Cerebellar nuclear complex (tissue), 1 donor: ENCODE results near the gene LRRC59.
"Not testable (repeated sequence)": the region's sequence is repeated elsewhere in the genome, so short reads cannot be mapped to it uniquely, and the experiment has no call there.

Experiments
- DNase-seq, 2 experiments: peaks; one replicate each; lab custom pipeline; 2025; lab: John Stamatoyannopoulos, UW

The LRRC59 gene

DNA sequence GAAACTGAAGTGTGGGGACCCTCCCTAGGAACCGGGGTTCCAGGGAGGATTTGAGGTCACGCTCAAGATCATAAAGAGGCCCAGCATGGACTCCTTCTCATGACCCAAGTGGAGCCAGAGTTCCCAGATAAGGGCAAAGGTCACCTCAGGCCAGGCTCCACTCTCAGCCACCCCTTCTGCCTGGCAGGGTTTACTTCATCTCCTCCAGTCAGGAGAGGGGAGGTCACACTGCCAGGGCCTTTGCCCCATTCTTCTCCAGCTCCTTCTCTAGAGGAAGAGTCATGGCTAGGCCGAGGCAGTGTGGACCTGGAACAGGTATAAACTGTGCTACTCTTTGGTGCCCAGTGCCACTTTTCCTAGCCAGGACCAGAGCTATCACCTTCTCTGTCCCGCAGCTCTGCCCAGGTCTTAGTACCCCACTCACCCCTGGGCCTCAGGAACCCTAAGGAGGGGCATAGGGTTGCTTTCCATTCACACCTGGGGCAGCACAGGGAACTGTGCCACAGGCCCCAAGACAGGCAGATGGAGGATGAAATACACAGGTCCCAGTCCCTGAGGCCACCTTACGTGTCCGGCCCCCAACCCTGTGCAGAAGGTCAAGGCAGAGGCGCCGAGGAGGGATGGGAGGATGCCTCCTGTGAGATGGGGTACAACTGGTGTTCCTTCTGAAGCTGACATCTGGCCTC is 27.8 kb upstream of the LRRC59 start:
- DNase-seq: no peak

DNA sequence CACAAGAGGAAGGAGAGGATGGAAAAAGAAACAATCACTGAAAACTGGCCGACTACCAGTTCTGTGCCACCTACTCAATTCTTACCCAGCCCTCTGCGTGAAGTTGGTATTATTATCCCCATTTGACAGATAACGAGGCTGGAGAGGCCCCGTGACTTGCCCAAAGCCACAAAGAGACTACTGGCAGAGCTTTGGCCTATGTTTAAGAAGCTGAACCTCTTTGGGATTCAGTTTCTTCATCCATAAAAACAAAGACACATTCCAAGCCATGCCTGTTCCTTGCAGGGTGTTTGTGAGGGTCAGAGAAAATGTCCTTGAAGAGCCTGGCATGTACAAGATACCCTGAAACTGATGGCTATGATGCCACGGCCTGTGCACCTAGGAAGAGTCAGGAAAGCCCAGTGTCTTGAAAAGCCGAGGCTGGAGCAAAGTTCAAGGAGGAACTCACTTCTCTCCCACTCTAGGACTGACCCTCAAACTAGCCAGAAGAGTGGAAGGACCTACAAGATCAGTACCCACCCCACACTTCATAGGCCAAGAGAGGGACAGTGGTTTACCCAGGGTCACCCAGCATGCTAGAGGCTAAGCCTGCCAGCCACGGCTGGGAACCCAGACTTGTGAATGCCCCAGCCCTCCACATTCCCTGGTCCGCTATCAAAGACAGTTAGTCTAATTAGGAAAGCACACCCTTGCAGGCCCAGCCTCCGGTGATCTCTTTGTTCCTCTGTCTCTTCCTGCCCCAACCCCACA is 27.1 kb upstream of the LRRC59 start:
- DNase-seq: no peak

DNA sequence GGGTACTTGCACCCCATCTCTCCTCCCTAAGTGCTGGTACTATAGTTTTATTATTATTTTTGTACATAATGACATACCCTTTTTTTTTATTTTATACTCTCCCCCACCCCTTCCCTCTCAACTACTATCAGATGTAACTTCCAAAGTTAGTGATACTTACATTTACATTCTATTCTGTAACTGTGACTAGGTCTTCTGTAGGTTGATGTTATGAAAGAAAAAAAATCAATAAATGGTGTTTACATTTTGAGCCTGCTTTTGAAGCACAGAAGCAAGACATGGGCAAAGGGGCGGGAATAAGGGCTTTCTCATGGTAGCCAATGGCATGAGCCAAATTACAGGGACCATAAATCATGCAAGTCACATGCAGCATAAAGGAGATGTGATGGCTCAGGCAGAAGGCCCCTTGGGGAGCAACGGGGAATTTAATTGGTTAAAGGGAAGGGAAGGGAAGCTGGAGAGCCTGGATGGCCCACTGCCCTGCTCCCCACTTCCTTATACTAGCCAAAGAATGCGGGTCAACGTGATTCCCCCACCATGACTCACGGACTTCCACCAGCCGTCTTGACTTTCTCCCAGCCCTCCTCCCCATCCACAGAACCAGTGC is 26.3 kb upstream of the LRRC59 start:
- no peak for DNase-seq

DNA sequence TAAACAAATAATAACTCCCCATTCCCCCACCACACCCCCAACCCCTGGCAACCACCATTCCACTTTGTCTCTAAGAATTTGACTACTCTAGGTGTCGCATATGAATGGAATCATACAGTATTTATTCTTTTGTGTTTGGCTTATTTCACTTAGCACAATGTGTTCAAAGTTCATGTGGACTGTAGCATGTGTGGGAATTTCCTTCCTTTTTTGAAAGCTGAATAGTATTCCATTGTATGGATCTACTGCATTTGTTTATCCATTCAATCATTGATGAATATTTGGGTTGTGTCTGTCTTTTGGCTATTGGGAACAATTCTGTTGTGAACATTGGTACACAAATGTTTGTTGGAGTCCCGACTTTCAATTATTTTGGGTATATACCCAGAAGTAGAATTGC is 25.4 kb upstream of the LRRC59 start:
- DNase-seq: no peak

DNA sequence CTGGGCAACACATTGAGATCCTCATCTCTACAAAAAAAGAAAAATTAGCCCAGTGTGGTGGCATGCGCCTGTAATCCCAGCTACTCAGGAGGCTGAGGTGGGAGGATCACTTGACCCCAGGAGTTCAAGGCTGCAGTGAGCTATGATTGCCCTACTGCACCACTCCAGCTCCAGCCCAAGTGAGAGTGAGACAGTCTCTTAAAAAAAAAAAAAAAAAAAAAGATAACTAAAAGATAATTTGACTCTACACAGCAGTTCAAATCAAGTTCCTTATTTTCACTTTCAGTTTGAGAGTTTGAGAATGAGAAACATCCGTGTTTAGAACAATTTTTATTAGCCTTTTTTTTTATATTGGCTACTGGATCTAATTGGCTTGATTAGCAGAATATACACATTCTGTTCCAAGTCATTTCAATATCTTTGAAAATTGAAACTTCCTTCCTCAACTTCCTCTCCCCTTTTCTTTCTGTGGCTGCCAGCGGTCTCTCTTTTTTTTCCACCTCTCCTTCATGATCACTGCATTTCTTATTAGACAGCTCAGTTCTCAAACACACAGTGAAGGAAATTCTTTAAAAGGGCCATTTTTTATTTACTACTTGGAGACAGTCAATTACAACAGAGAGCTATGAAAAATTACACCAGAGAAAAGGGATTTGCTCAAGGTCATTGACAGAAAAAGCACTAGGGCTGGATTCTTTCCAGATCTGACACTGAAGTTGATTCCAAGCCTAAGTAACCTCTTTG is 24.2 kb upstream of the LRRC59 start:
- no peak for DNase-seq

DNA sequence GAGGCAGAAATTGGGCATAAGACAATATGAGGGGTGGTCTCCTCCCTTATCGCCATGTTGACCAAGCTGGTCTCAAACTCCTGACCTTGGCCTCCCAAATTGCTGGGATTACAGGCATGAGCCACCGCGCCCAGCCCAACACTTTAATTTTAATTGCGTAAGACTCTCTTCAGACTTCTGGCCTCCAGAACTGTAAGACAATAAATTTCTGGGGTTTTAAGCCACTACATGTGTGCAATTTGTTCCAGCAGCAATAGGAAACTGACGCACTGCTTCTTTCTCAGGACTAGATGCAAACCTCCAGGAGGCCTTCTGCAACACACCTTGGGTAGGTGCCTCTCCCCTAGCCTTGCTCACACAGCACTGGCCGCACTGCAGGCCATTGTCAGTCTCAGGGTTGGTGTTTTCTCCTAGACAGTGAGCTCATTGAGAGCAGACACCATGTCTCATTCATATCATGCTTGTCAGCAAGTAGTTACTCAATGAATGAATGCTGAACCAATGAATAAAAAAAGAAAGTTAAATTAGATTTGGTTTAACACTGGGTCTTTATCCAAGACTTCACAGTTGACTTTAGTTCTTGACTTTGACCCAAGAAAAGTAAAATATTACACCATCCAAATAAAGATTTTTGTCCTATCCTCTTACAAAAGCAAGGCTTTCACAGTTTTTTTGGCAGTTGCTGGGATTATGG is 23.2 kb upstream of the LRRC59 start:
- DNase-seq: no peak

DNA sequence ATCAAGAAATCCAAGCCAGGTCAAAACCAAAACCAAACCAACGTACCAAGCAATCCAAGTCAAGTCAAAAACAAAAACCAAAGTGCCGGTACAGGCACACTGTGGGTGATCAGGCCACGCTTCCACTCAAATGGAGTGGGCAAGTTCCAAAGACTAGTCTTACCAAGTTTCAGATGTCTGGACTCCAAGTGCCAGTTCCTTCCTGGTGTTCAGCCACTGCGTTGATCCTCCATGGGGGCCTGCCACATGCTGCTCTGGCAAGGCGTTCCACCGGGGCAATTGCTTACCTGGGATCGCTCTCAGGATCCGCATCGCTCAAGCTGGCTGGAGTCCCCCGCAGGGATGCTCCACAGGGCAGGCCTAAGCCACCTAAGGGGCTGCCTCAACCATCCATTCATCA is 22.3 kb upstream of the LRRC59 start:
- DNase-seq: not testable (repeated sequence)

DNA sequence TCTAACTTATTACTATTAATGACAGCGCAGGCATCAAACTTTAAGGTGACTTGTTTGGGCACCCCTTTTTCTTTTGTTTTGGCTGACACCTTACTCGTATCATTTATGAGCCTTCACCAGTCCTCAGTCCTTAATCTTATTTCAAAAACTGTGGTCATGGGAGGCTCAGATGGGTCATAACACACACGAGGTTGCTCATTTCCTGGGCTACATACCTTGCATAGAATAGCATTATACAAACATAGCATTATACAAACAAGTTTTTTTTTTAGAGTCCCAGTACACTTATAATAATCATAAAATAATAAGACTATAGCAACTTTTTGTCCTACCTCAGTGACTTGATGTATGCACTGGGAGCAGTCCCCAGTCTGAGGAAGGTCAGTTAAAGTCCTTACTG is 17.5 kb upstream of the LRRC59 start:
- DNase-seq: no peak

DNA sequence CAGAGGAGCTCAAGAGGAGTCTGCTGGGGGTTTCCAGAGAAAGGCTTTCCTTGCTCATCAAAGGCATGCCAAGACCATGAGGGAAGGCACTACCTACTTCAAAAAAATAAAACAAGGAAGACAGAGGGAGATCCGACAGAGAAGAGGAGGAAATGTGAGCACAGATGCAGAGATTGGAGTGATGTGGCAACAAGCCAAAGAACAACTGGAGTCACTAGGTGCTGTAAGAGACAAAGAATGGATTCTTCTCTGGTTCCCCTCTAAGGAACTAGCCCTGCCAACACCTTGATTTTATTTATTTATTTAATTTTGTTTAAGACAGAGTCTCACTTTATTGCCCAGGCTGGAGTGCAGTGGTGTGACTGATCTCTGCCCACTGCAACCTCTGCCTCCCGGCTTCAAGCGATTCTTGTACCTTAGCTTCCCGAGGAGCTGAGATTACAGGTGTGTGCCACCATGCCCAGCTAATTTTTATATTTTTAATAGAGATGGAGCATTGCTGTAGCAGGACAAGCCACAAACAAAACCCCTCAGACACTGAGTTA is 14.9 kb upstream of the LRRC59 start:
- DNase-seq: no peak

DNA sequence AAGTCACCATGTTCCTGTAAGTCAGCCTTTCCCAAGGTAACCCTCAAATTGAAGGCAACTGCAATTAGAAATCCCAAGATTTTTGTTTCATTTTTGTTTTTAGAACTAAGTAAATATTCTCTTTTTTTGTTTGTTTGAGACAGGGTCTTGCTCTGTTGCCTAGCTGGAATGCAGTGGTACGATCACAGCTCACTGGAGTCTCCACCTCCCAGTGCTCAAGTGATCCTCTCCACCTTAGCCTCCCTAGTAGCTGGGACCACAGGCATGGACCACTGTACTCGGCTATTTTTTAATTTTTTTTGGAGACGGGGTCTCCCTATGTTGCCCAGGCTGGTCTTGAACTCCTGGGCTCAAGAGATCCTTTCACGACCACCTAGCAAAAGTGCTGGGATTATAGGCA is 10.6 kb upstream of the LRRC59 start:
- DNase-seq: no peak

DNA sequence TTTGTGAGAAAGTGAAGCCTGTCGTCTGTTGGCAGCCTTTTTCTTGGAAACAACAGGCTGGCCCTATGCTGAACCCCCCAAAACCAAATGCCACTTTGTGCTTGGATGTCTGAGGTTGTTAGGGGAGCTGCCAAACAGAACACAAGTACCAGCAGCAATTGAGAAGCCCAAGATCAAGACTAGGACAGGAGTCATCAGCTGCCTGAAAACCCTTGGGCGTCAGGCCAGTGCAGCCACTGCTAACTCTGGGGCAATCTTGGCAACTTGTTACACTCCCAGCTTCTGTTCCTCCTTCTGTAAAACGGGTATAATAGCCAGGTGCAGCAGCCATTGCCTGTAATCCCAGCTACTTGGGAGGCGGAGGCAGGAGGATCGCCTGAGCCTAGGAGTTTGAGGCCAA is 9.3 kb upstream of the LRRC59 start:
- DNase-seq: no peak

DNA sequence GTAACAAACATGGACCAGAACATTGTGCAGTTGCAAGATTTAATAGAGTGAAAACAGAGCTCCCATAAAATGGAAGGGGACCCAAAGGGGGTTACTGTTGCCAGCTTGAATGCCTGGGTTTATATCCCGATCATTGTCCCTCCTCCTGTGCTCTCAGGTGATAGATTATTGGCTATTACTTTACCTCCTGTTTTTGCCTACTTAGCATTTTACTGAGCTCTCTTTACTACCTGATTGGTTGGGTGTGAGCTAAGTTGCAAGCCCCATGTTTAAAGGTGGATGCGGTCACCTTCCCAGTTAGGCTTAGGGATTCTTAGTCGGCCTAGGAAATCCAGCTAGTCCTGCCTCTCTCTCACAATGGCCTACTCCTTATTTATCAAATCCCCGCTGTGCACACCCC is 8.0 kb upstream of the LRRC59 start:
- not testable (repeated sequence) for DNase-seq

DNA sequence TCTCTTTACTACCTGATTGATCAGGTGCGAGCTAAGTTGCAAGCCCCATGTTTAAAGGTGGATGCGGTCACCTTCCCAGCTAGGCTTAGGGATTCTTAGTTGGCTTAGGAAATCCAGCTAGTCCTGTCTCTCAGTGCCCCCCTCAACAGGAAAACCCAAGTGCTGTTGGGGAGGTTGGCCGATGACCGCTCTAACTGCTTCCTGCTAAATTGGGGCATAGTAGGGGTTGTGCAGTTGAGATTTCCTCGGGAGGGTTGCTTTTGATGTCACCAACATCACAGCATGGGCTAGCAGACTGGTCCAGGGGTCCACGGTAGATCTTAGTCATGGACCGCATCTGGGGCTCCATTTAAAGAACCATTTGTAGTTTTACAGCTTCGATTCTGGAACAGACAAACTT is 2.3 kb upstream of the LRRC59 start:
- DNase-seq: not testable (repeated sequence)

DNA sequence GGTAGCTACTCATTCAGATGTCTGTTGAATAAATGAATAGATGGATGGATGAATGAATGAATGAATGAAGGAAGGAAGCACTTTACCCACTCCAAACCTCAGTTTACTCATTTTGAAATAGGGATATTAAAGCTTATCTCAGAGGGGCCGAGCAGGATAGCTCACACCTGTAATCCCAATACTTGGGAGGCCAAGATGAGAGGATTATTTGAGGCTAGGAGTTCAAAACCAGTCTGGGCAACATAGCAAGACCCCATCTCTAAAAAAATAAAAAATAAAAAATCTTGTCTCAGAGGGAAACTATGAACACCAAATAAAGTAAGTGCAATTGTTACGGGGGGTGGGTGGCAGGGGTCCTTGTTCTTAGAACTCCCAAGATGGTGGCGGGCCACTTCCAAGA is 1.3 kb upstream of the LRRC59 start:
- DNase-seq: not testable (repeated sequence)

DNA sequence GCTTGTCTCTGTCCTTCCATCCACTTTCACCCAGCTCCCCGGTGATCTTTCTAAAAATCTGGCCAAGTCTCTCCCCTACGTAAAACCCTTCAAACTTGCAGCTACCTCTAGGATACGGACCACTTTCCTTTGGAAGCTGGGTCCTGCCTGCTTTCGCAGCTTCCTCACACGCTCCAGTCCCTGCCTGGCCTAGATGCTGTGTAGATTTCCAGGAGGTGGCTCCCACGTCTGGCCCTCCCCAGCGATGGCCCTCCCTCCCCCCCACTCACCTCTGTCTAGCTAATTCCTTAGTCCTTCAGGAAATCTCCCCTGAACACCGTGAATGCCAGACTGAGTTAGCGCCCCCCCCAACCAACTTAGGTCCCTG is 579 bp upstream of the LRRC59 start:
- DNase-seq: no peak

DNA sequence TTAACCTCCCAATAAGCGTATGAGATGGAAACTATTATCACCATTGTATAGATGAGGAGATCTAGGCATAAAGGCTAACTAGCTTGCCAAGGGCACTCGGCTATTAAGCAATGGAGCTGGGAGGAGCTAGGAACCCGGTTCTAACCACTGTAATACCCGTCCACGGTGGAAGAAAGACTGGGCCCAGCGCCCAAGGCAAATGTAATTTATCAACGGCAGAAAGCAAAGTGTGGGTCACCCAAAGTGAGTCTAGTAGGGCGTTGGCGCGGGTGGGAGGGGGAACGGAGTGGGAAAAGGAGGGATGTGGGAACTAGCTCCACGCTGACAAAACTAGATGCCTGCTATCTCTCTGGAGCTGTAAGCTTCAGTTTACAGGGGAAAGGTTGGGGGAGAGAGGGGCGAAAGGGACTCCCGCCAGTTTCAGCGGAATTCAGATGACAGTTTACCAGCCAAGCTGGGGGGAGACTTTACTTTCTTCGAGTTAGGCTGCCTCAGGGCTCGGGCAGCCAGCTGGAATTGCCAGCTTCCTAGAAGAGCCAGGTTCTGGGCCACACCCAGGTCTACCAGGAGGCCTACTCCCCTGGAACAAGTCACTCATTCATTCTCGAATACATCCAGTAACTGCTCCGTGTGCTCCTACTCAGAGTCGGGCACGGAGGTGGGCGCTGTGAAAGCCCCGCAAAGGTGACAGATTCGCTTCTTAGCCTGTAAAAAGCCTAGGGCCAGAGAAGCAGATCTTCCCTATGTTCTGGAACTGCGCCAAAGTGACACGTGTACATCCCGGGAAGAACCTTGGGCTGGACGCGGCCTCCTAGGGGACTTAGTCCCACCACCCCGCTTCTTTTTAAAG is 837 bp downstream of the LRRC59 start:
- no peak for DNase-seq

DNA sequence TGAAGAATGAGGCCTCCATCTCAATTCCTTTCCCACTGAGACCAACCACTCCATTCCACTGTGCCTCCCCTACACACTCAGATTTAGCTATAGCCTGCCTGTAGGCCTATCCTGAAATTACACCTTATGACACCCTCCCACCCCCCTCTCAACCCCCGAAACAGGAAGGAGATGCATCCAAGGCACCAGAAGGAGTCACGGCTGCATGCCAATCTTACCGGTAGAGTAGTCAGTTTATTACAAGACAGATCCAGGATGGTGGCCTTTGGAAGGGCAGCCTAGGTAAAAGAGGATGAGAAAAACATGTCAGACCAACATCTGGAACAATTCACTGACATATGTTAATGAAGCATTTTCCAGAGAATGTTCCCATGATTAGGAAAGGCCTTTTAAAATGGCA is 2.6 kb downstream of the LRRC59 start:
- no peak for DNase-seq

DNA sequence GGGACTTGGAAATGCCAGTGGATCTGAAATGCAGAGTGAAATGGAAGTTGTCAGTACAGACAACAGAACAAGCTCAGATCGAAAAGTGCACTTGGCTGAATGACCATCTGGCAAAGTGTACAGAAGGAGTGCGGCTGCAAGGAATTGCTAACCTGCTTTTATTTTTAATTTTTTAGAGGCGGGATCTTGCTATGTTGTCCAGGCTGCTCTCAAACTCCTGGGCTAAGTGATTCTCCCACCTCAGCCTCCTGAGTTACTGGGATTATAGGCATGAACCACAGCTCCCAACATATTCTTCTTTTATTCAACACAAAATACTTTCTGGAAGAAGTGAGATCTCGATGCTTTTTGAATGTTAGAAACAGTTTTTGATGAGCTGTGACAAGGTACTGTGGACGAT is 3.6 kb downstream of the LRRC59 start:
- no peak for DNase-seq

DNA sequence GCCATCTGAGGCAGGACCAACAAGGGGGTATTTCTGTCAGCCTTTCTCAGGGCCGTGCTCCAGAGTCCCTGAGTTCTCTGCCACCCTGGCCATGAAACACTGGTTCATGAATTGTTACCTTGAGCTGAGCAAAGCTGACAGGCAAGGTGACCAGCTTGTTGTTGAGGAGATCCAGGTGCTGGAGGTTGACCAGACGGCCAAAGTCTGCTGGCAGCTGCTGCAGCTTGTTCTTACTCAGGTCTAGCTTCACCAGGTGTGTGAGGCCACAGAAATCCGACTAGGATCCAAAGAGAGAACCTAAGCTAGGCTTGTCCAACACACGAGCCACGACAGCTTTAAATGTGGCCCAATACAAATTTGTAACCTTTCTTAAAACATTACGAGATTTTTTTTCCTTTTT is 4.7 kb downstream of the LRRC59 start:
- no peak for DNase-seq

DNA sequence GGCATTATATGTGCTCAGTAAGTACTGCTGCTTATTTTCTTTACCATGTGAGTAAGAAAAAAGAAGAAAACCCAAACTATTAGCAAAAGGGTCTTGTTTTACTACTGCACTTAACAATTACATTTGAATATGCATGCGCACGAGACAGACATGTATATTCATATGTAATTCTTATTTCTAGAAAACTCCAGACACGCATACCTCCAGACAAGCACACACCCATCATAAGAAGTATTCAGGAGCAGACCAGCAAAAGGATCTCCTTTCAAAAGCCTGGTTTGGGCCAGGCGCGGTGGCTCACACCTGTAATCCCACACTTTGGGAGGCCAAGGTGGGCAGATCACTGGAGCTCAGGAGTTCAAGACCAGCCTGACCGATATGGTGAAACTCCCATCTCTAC is 7.8 kb downstream of the LRRC59 start:
- no peak for DNase-seq

DNA sequence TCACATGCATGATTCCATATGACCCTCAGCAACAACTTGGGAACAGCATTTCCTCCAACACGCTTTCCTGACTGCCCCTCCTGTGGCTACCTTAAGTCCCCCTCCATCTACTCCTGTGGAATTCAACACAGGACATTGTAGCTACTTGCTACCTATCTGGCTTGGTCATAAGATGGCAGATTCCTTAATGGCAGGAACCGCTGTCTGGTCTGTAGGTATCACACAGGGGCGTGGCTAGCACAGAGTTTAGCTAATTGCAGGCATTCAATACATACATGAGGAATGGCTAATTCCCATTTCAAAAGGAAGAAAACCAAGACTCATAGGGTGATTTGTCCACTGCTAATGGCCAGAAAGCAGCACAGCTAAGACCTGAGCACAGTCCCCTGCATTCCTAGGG is 8.6 kb downstream of the LRRC59 start:
- no peak for DNase-seq
